Muscle of leg (tissue), 11 donors: ENCODE results near the gene OXSM. TPM values are rescaled to one million over a fixed set of nuclear protein-coding genes. Genes with fewer than 3 reads are reported as not detected.

Source experiments
- DNase-seq: peaks from one replicate; pipeline ENCODE4 v3.0.0; 2013
- H3K27ac ChIP-seq: one replicate; pipeline ENCODE4 v1.5.1; 2013; ENCODE audit warnings: mild to moderate bottlenecking, low read length, control low read depth
- H3K27me3 ChIP-seq: one replicate; pipeline ENCODE4 v1.6.1; 2013; ENCODE audit warnings: low read length; ENCODE audit not compliant: control insufficient read depth, insufficient read depth
- H3K36me3 ChIP-seq: one replicate; pipeline ENCODE4 v1.6.1; 2013; ENCODE audit warnings: low read length; ENCODE audit not compliant: control insufficient read depth, insufficient read depth
- H3K4me1 ChIP-seq: one replicate; pipeline ENCODE4 v1.6.1; 2013; ENCODE audit warnings: low read length; ENCODE audit not compliant: control insufficient read depth, insufficient read depth
- H3K4me3 ChIP-seq: one replicate; pipeline ENCODE4 v1.5.1; 2013; ENCODE audit warnings: low read length, control low read depth
- H3K9me3 ChIP-seq: replicated peaks from 2 replicates; pipeline ENCODE4 v1.6.1; 2013; ENCODE audit warnings: low read depth, low read length; ENCODE audit not compliant: control insufficient read depth
- WGBS: methylation state at CpG from one replicate; pipeline ENCODE4 v1.1.5; 2013; ENCODE audit warnings: missing lambda C conversion rate; ENCODE audit not compliant: insufficient coverage; 5-methylcytosine and 5-hydroxymethylcytosine counted together
- polyA plus RNA-seq, 8 donors: library from polyadenylated mRNA; unstranded; fragments of 120-200 nt; gene quantifications; one replicate each; pipeline versions ENCODE4 v1.2.1 to v1.2.3, GENCODE V29; 2013; ENCODE audit warnings: inconsistent platforms in 1 of 8, low replicate concordance in 1 of 8; ENCODE audit not compliant: insufficient read length in 8 of 8, insufficient read depth in 1 of 8
- total RNA-seq: library from RNA; stranded (reverse); fragments of 120-200 nt; gene quantifications from one replicate; pipeline ENCODE4 v1.2.4, GENCODE V29; 2013

OXSM gene
- total and polyA plus RNA-seq, 9 donors = 9.8 to 14.0 (median 11.0) TPM

GRCh38 chr3:25780618-25781017 is 9.3 kb upstream of the OXSM start:
- H3K36me3 ChIP-seq = peaks cover 13% of the 10 kb centered on the region
- DNase-seq = no peak

GRCh38 chr3:25781145-25781757 is 8.6 kb upstream of the OXSM start:
- H3K4me3 ChIP-seq = no peak overlapping the region

More at GRCh38 chr3:25780618-25781017, 9.3 kb upstream of the OXSM start:
- no peak overlapping the region for H3K4me3 ChIP-seq
- no peaks in the 10 kb centered on the region for H3K9me3 ChIP-seq
- H3K27me3 ChIP-seq = no peaks in the 10 kb centered on the region
- no CpG with 5 or more reads among the region's 6 CpGs for WGBS
- H3K4me1 ChIP-seq = peaks cover 4% of the 10 kb centered on the region
- H3K27ac ChIP-seq = no peak overlapping the region

GRCh38 chr3:25781758-25782594 is 7.9 kb upstream of the OXSM start:
- WGBS = 80% methylated on average over 1 of the region's 3 CpGs
- peaks cover 6% of the 10 kb centered on the region for H3K36me3 ChIP-seq
- H3K27me3 ChIP-seq = no peaks in the 10 kb centered on the region
- no peaks in the 10 kb centered on the region for H3K9me3 ChIP-seq
- H3K4me3 ChIP-seq = peak overlapping the region; percentile 95
- H3K4me1 ChIP-seq = peaks cover 4% of the 10 kb centered on the region
- no peak for DNase-seq
- H3K27ac ChIP-seq = no peak overlapping the region

More at GRCh38 chr3:25781145-25781757, 8.6 kb upstream of the OXSM start:
- no peak for DNase-seq
- Histone ChIP-seq H3K36me3 (peaks cover 9% of the 10 kb centered on the region), H3K27ac (no peak overlapping the region), H3K4me1 (peaks cover 4% of the 10 kb centered on the region), H3K27me3 (no peaks in the 10 kb centered on the region), H3K9me3 (no peaks in the 10 kb centered on the region)
- 91% methylated on average over 4 of the region's 11 CpGs for WGBS

GRCh38 chr3:25782636-25782937 is 7.3 kb upstream of the OXSM start:
- Histone ChIP-seq H3K36me3 (peaks cover under 1% of the 10 kb centered on the region), H3K9me3 (no peaks in the 10 kb centered on the region), H3K27me3 (no peaks in the 10 kb centered on the region), H3K4me3 (peak overlapping the region; percentile 95), H3K4me1 (peaks cover 4% of the 10 kb centered on the region), H3K27ac (peak overlapping the region; percentile 88)
- 0% methylated on average over 13 of the region's 14 CpGs for WGBS
- no peak for DNase-seq

- Histone ChIP-seq H3K4me1 (peaks cover 4% of the 10 kb centered on the region), H3K36me3 (no peaks in the 10 kb centered on the region), H3K9me3 (no peaks in the 10 kb centered on the region), H3K27me3 (no peaks in the 10 kb centered on the region), H3K27ac (peak within 1 kb of the TSS; percentile 88), H3K4me3 (peak within 1 kb of the TSS; percentile 95)
- under 1% methylated on average over 56 of the region's 72 CpGs for WGBS
- peak; percentile 91 for DNase-seq
Observed at GRCh38 chr3:25782938-25783660, 6.8 kb upstream of the OXSM start, which contains the start of gene NGLY1. TSS of gene NGLY1 (minus strand) at chr3:25783443. CDS start at chr3:25783390, 53 bp downstream.

- peaks cover 4% of the 10 kb centered on the region for H3K4me1 ChIP-seq
- 0% methylated on average over 12 of the region's 34 CpGs for WGBS
- H3K27me3 ChIP-seq = no peaks in the 10 kb centered on the region
- peak overlapping the region; percentile 75 for H3K4me3 ChIP-seq
- no peaks in the 10 kb centered on the region for H3K9me3 ChIP-seq
- H3K36me3 ChIP-seq = no peaks in the 10 kb centered on the region
- H3K27ac ChIP-seq = peak overlapping the region; percentile 88
- peak; percentile 67 for DNase-seq
Observed at GRCh38 chr3:25783661-25784512, 6.0 kb upstream of the OXSM start.

- Histone ChIP-seq H3K4me3 (no peak overlapping the region), H3K4me1 (peaks cover 4% of the 10 kb centered on the region), H3K27me3 (no peaks in the 10 kb centered on the region), H3K36me3 (no peaks in the 10 kb centered on the region), H3K27ac (no peak overlapping the region), H3K9me3 (no peaks in the 10 kb centered on the region)
- no CpG with 5 or more reads among the region's 1 CpG for WGBS
- DNase-seq = no peak
Observed at GRCh38 chr3:25784971-25785370, 4.9 kb upstream of the OXSM start.

- H3K4me3 ChIP-seq = no peak overlapping the region
- DNase-seq = no peak
- no peaks in the 10 kb centered on the region for H3K9me3 ChIP-seq
- H3K36me3 ChIP-seq = no peaks in the 10 kb centered on the region
- no peak overlapping the region for H3K27ac ChIP-seq
- no CpG with 5 or more reads among the region's 3 CpGs for WGBS
- H3K4me1 ChIP-seq = peaks cover 8% of the 10 kb centered on the region
- no peaks in the 10 kb centered on the region for H3K27me3 ChIP-seq
Observed at GRCh38 chr3:25785826-25786225, 4.1 kb upstream of the OXSM start.

- Histone ChIP-seq H3K4me1 (peaks cover 8% of the 10 kb centered on the region), H3K27me3 (no peaks in the 10 kb centered on the region), H3K36me3 (peaks cover 3% of the 10 kb centered on the region), H3K27ac (no peak overlapping the region), H3K4me3 (no peak overlapping the region), H3K9me3 (no peaks in the 10 kb centered on the region)
- 87% methylated on average over 3 of the region's 3 CpGs for WGBS
- DNase-seq = no peak
Observed at GRCh38 chr3:25787689-25788088, 2.2 kb upstream of the OXSM start.
